NCI-H460 (cell line): Measurements from ENCODE around the gene RIPK4. TPM values are rescaled to one million over a fixed set of nuclear protein-coding genes. Genes with fewer than 3 reads are reported as not detected.
"Not testable (repeated sequence)": the region's sequence is repeated elsewhere in the genome, so short reads cannot be mapped to it uniquely, and the experiment has no call there.

ENCODE experiments used
- DNase-seq: peaks from one replicate; pipeline ENCODE4 v3.0.0-alpha.2; 2016; ENCODE audit warnings: low read depth; ENCODE audit errors: extremely low read depth
- total RNA-seq: library from RNA; depleted of rRNA; stranded (reverse); fragments of >200 nt; shearing (Covaris generic); gene quantifications from 2 replicates; pipeline ENCODE4 v1.2.3, GENCODE V29; 2014

The RIPK4 gene
- total RNA-seq, 1 experiment from 2014 or later = 1.8 TPM

GRCh38 chr21:41720250-41720649, 46.6 kb downstream of the RIPK4 start:
- DNase-seq = no peak

DNA sequence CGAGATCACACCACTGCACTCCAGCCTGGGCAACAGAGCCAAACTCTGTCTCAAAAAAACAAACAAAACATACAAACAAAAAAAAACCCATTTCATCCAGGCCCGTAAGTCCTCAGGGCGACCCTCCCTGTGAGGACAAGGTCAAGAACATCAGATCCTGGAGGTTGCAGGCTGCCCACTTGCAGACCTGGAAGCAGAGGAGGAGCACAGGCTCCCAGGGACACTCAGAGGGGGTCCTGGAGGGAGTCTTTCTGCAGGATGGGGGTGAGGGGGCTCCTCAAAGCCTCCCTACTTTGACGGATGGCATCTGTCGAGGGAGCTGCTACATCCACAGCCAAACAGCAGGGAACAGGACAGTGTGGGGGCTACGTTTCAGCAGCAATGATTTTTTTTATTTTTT, 47.2 kb downstream of the RIPK4 start:
- no peak for DNase-seq

DNA sequence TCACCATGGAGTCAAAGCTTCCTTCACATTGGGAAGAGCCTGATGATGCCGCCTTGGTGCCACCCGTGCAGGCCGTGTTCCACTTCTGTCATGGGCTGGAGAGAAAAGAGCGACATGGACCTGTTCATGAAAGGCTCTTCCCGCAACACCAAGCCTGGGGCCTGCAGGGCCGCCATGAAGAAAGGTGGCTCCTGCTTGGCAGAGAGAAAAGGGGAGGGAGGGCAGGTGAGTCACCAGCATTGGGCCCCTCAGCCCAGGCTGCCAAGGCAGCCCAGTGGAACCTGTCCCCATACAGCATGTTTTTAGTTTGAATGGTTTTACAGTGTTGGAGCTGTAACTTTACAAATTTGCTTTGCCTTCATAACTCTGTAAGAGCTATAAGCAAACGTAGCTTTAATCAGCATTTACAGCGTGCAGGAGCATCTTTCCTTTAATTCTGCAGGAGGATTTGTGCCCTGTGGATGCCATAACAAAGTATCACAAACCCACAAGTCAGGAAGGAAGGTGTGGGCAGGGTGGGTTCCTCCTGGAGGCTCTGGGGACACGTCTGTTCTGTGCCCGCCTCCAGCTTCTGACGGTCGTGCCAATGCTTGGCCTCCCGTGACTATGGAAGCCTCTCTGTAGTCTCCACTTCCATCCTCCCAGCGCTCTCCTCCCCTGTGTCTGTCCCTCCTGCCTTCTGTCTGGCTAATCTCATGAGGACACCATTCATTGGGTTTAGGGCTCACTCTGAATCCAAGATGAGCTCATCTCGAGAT, 49.1 kb downstream of the RIPK4 start:
- DNase-seq = no peak

- DNase-seq = no peak
These were observed 50.1 kb downstream of the RIPK4 start for GRCh38 chr21:41716751-41717150.

DNA sequence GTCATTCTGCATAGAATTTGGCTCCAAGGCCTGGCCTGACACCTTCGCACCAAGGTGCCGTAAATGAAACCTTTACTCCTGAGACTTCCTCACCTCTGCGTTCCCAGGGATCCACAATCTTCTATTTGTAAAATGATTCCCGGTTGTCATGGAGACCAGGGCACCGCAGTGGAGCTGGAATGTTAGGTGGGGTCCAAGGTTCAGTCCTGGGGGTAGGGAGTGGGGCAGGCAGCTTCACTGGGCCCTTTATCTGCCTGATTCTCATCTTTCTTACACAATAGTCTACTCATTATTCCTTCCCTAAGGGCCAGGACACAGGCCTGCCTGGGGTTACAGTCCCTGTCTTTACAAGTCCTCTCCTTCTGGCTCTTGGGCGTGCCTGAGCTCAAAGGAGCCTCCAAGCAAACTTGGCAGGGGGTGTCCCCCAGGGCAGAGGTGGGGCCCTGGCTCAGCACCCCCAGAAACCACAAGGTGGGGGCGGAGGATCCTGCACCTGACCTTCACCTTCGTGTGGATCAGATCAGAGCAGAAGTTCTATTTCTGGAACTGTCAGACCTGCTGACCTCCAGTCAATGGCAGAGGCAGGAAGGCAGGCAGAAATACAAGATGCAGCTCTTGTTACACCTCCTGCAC, 51.1 kb downstream of the RIPK4 start:
- DNase-seq = peak; percentile 37

- DNase-seq = not testable (repeated sequence)
These were observed 52.5 kb downstream of the RIPK4 start for GRCh38 chr21:41714299-41714865.

- no peak for DNase-seq
These were observed 53.2 kb downstream of the RIPK4 start for GRCh38 chr21:41713495-41714281.

GRCh38 chr21:41712730-41713129, 54.1 kb downstream of the RIPK4 start:
- peak; percentile 48 for DNase-seq

GRCh38 chr21:41712201-41712600, 54.7 kb downstream of the RIPK4 start:
- DNase-seq = no peak

- DNase-seq = no peak
These were observed 55.3 kb downstream of the RIPK4 start for GRCh38 chr21:41711416-41712007.

GRCh38 chr21:41710823-41711160, 56.1 kb downstream of the RIPK4 start:
- no peak for DNase-seq

- DNase-seq = no peak
These were observed 56.7 kb downstream of the RIPK4 start for GRCh38 chr21:41709965-41710822.

- no peak for DNase-seq
These were observed 57.7 kb downstream of the RIPK4 start for GRCh38 chr21:41709166-41709565.

DNA sequence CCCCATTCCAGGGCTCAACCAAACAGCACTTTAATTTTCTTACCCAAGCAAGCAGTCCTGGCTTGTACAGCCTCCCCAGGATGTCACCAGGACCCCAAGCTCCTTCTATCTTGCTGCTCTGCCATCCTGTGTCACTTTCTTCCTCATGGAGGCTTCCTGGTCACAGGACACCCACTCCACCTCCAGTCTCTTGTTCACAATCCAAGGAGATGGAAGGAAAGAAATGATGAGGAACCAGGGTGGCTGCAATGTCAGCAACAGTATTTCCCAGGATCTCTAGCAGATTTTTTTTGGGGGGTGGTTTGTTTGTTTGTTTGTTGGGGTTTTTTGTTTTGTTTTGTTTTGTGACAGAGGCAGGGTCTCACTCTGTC, 58.9 kb downstream of the RIPK4 start:
- no peak for DNase-seq

DNA sequence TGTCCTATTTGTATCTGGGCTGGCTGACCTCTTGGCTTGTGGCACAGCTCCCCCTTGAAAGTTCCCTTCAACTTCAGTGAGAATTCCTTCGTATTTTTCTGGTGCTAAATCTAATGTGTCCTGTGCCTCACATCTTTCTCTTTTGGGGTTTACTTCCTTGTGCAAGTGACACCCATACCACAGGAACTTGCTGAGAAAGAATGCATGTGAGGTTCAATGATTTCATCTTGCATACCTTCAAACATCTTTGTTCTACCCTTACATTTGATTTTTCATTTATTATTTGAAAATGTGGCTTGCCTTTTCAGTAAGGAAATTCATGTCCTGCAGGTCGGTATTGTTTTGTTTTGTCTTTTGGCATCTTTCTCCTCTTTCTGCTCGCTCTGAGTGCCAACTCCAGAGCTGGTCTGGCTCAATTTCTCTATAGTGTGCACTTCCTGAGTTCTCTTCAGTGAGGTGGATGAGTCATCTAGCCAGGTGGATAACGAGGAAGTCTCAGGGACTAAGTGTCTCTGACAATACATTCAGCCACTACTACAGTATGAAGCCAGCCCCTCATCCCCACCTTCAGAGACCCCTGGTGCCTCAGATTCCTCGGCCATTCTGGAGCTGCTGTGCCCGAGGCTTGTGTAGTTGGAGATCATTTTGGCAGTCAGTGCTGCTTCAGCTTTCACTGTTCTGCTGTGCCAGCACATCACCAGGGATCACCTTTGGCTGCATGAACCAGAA, 59.5 kb downstream of the RIPK4 start:
- DNase-seq = no peak

GRCh38 chr21:41706678-41707077, 60.2 kb downstream of the RIPK4 start:
- no peak for DNase-seq

DNA sequence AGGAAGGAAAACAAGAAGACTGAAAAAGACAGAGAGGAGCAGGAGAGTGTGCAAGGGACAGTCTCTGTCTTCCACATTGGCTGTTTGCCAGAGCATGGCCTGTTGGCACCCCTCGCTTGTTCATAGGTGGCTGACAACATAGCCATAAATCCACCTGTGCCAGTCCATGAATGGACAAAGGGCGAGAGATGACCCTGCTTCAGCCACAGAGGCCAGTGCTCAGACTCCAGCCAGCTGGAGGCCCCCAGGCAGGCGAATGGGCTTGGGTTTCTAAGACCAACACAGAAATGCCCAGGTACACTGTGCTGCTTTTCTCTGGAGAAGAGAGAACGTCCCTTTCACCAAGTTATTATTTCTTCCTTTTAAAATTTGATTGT, 60.6 kb downstream of the RIPK4 start:
- DNase-seq = no peak

GRCh38 chr21:41705546-41706262, 61.1 kb downstream of the RIPK4 start:
- no peak for DNase-seq
